ENCODE data around the gene SWT1.
"Not testable (repeated sequence)": the region's sequence is repeated elsewhere in the genome, so short reads cannot be mapped to it uniquely, and the experiment has no call there.

SWT1 gene

GRCh38 chr1:185170291-185170848, 13.4 kb downstream of the SWT1 start:
- DNase-seq = no peak

- DNase-seq = no peak
Observed at GRCh38 chr1:185193756-185194155, 36.8 kb downstream of the SWT1 start.

GRCh38 chr1:185198712-185199111, 41.7 kb downstream of the SWT1 start:
- not testable (repeated sequence) for DNase-seq

GRCh38 chr1:185200889-185201288, 43.9 kb downstream of the SWT1 start:
- no peak for DNase-seq

- DNase-seq = no peak
Observed at GRCh38 chr1:185207170-185207569, 50.2 kb downstream of the SWT1 start.

GRCh38 chr1:185207980-185208602, 51.1 kb downstream of the SWT1 start:
- DNase-seq = no peak

- DNase-seq = no peak
Observed at GRCh38 chr1:185208626-185209180, 51.7 kb downstream of the SWT1 start.

GRCh38 chr1:185209357-185209756, 52.4 kb downstream of the SWT1 start:
- not testable (repeated sequence) for DNase-seq

GRCh38 chr1:185213091-185213490, 56.1 kb downstream of the SWT1 start:
- no peak for DNase-seq

- DNase-seq = no peak
Observed at GRCh38 chr1:185215911-185216310, 58.9 kb downstream of the SWT1 start.

- DNase-seq = no peak
Observed at GRCh38 chr1:185224132-185224531, 67.2 kb downstream of the SWT1 start.

GRCh38 chr1:185227161-185227560, 70.2 kb downstream of the SWT1 start:
- no peak for DNase-seq

GRCh38 chr1:185228979-185229378, 72.0 kb downstream of the SWT1 start:
- DNase-seq = no peak

- DNase-seq = no peak
Observed at GRCh38 chr1:185229981-185230380, 73.0 kb downstream of the SWT1 start.

- no peak for DNase-seq
Observed at GRCh38 chr1:185232874-185233273, 75.9 kb downstream of the SWT1 start.

- DNase-seq = not testable (repeated sequence)
Observed at GRCh38 chr1:185234183-185234582, 77.2 kb downstream of the SWT1 start.

GRCh38 chr1:185237176-185237575, 80.2 kb downstream of the SWT1 start:
- not testable (repeated sequence) for DNase-seq

- DNase-seq = no peak
Observed at GRCh38 chr1:185237661-185238060, 80.7 kb downstream of the SWT1 start.

- DNase-seq = no peak
Observed at GRCh38 chr1:185238447-185238846, 81.5 kb downstream of the SWT1 start.

- DNase-seq = no peak
Observed at GRCh38 chr1:185239861-185240260, 82.9 kb downstream of the SWT1 start.

GRCh38 chr1:185241127-185241526, 84.2 kb downstream of the SWT1 start:
- DNase-seq = no peak

- DNase-seq = peak; percentile 53
Observed at GRCh38 chr1:185244015-185244747, 87.2 kb downstream of the SWT1 start.

GRCh38 chr1:185245466-185245865, 88.5 kb downstream of the SWT1 start:
- no peak for DNase-seq

- DNase-seq = no peak
Observed at GRCh38 chr1:185249563-185249962, 92.6 kb downstream of the SWT1 start.

Measured in NK-92 treated with Interleukin-12 subunit alpha and Interleukin-12 subunit beta, amount 100 ng/mL, for 24 hours (cell line).